NCI-H510A (cell line): ENCODE results near the gene FCHSD2.
"Not testable (repeated sequence)": the region's sequence is repeated elsewhere in the genome, so short reads cannot be mapped to it uniquely, and the experiment has no call there.

Experiments used
- DNase-seq: peaks from one replicate; lab custom pipeline; 2025; lab: John Stamatoyannopoulos, UW

FCHSD2 gene

GRCh38 chr11:72925656-72926055 lies 216.5 kb downstream of the FCHSD2 start:
- no peak for DNase-seq

- DNase-seq: no peak
Measured at GRCh38 chr11:72924568-72925190, 217.4 kb downstream of the FCHSD2 start.

- no peak for DNase-seq
Measured at GRCh38 chr11:72921028-72921716, 220.9 kb downstream of the FCHSD2 start.

- no peak for DNase-seq
Measured at GRCh38 chr11:72920001-72920400, 222.1 kb downstream of the FCHSD2 start.

GRCh38 chr11:72918851-72919250 lies 223.3 kb downstream of the FCHSD2 start:
- DNase-seq: no peak

- DNase-seq: no peak
Measured at GRCh38 chr11:72912253-72912652, 229.9 kb downstream of the FCHSD2 start.

- not testable (repeated sequence) for DNase-seq
Measured at GRCh38 chr11:72909558-72910388, 232.3 kb downstream of the FCHSD2 start.

GRCh38 chr11:72908032-72908676 lies 234.0 kb downstream of the FCHSD2 start:
- DNase-seq: no peak

GRCh38 chr11:72904016-72904415 lies 238.1 kb downstream of the FCHSD2 start:
- DNase-seq: no peak

- DNase-seq: no peak
Measured at GRCh38 chr11:72901374-72901773, 240.7 kb downstream of the FCHSD2 start.

- DNase-seq: no peak
Measured at GRCh38 chr11:72900013-72900412, 242.1 kb downstream of the FCHSD2 start.

GRCh38 chr11:72899238-72899637 lies 242.9 kb downstream of the FCHSD2 start:
- no peak for DNase-seq

- DNase-seq: no peak
Measured at GRCh38 chr11:72897506-72897905, 244.6 kb downstream of the FCHSD2 start.

- no peak for DNase-seq
Measured at GRCh38 chr11:72896431-72896830, 245.7 kb downstream of the FCHSD2 start.

- DNase-seq: no peak
Measured at GRCh38 chr11:72890881-72891280, 251.2 kb downstream of the FCHSD2 start.

- DNase-seq: no peak
Measured at GRCh38 chr11:72886619-72887018, 255.5 kb downstream of the FCHSD2 start.

GRCh38 chr11:72885749-72886609 lies 256.1 kb downstream of the FCHSD2 start:
- no peak for DNase-seq

GRCh38 chr11:72876147-72876546 lies 266.0 kb downstream of the FCHSD2 start:
- no peak for DNase-seq

GRCh38 chr11:72875736-72876135 lies 266.4 kb downstream of the FCHSD2 start:
- DNase-seq: no peak

- DNase-seq: no peak
Measured at GRCh38 chr11:72872012-72872411, 270.1 kb downstream of the FCHSD2 start.

GRCh38 chr11:72871119-72871518 lies 271.0 kb downstream of the FCHSD2 start:
- no peak for DNase-seq
